Neutrophil (primary cell): ENCODE measurements around the gene SERPINI1.

Source experiments
- H3K27ac ChIP-seq: fragments of 200-600 bp; sonication (generic); 2 replicates; pipeline ENCODE4 v1.5.1; 2016; ENCODE audit warnings: mild to moderate bottlenecking, moderate library complexity
- H3K27me3 ChIP-seq: fragments of 200-600 bp; sonication (generic); 2 replicates; pipeline ENCODE4 v1.6.0; 2016; ENCODE audit warnings: mild to moderate bottlenecking
- H3K36me3 ChIP-seq: fragments of 200-600 bp; sonication (generic); 2 replicates; pipeline ENCODE4 v1.5.1; 2017
- H3K4me1 ChIP-seq, 2 experiments: fragments of 200-600 bp in 1 of 2; sonication (generic) in 1 of 2; 1 replicate in 1 of 2; 2 replicates in 1 of 2; pipeline versions ENCODE4 v1.5.1 to v1.6.1; 2013 to 2016; ENCODE audit warnings: low read depth in 1 of 2, low read length in 1 of 2, mild to moderate bottlenecking in 1 of 2, moderate library complexity in 1 of 2; ENCODE audit not compliant: control insufficient read depth in 1 of 2, insufficient read depth in 1 of 2
- H3K4me3 ChIP-seq, 2 experiments: fragments of 200-600 bp in 1 of 2; sonication (generic) in 1 of 2; 1 replicate in 1 of 2; 2 replicates in 1 of 2; pipeline ENCODE4 v1.5.1; 2013 to 2016; ENCODE audit warnings: low read depth in 1 of 2, low read length in 1 of 2, mild to moderate bottlenecking in 1 of 2, moderate library complexity in 1 of 2
- H3K9me3 ChIP-seq: fragments of 200-600 bp; sonication (generic); 2 replicates; pipeline ENCODE4 v1.5.1; 2016
- CTCF ChIP-seq: fragments of 200-600 bp; sonication (generic); IDR thresholded peaks from 2 replicates; pipeline ENCODE4 v1.5.1; 2016; ENCODE audit warnings: antibody characterized with exemption

SERPINI1 gene

GRCh38 chr3:167863811-167864551, 128.5 kb downstream of the SERPINI1 start:
- Histone ChIP-seq H3K4me3 (no peak overlapping the region), H3K36me3 (no peaks in the 10 kb centered on the region), H3K27ac (no peak overlapping the region), H3K4me1 (peaks cover 27 to 40% of the 10 kb centered on the region in 2 experiments), H3K9me3 (no peaks in the 10 kb centered on the region), H3K27me3 (no peaks in the 10 kb centered on the region)
- TF ChIP-seq CTCF: no peak

GRCh38 chr3:167864552-167864874, 129.0 kb downstream of the SERPINI1 start:
- Histone ChIP-seq H3K27ac (no peak overlapping the region), H3K4me1 (peaks cover 27 to 40% of the 10 kb centered on the region in 2 experiments), H3K36me3 (no peaks in the 10 kb centered on the region), H3K4me3 (no peak overlapping the region), H3K27me3 (no peaks in the 10 kb centered on the region), H3K9me3 (no peaks in the 10 kb centered on the region)
- TF ChIP-seq CTCF: no peak

GRCh38 chr3:167866331-167866730, 130.8 kb downstream of the SERPINI1 start:
- Histone ChIP-seq H3K36me3 (no peaks in the 10 kb centered on the region), H3K27me3 (no peaks in the 10 kb centered on the region), H3K9me3 (no peaks in the 10 kb centered on the region), H3K4me3 (no peak overlapping the region), H3K4me1 (peaks cover 27 to 31% of the 10 kb centered on the region in 2 experiments), H3K27ac (no peak overlapping the region)
- TF ChIP-seq CTCF: no peak

- no peaks in the 10 kb centered on the region for H3K27me3 ChIP-seq
- no peaks in the 10 kb centered on the region for H3K36me3 ChIP-seq
- no peak overlapping the region for H3K27ac ChIP-seq
- peaks cover 13 to 14% of the 10 kb centered on the region in 2 experiments for H3K4me1 ChIP-seq
- H3K4me3 ChIP-seq: no peak overlapping the region
- no peak for TF ChIP-seq CTCF
- H3K9me3 ChIP-seq: no peaks in the 10 kb centered on the region
Measured at GRCh38 chr3:167867981-167868380, 132.5 kb downstream of the SERPINI1 start.

GRCh38 chr3:167870181-167870580, 134.7 kb downstream of the SERPINI1 start:
- TF ChIP-seq CTCF: no peak
- H3K9me3 ChIP-seq: no peaks in the 10 kb centered on the region
- no peaks in the 10 kb centered on the region for H3K36me3 ChIP-seq

More at GRCh38 chr3:167870181-167870580, 134.7 kb downstream of the SERPINI1 start:
- Histone ChIP-seq H3K27me3 (no peaks in the 10 kb centered on the region), H3K4me3 (no peak overlapping the region), H3K4me1 (peaks cover 3 to 4% of the 10 kb centered on the region in 2 experiments), H3K27ac (no peak overlapping the region)
